Globus pallidus (tissue), 1 donor: ENCODE measurements around the gene SLCO1A2.

ENCODE experiments used
- DNase-seq: peaks from one replicate; pipeline ENCODE4 v3.0.0-alpha.2; 2015; ENCODE audit warnings: low spot score

Gene SLCO1A2

GRCh38 chr12:21219206-21219605 is 115.5 kb downstream of the SLCO1A2 start:
- no peak for DNase-seq
